GM23248 (cell line): ENCODE data around the gene SLC2A3. TPM values are rescaled to one million over a fixed set of nuclear protein-coding genes. Genes with fewer than 3 reads are reported as not detected.
A peak's percentile ranks its signal among the peaks of the same experiment; 100 is the strongest.
"Not testable (repeated sequence)": the region's sequence is repeated elsewhere in the genome, so short reads cannot be mapped to it uniquely, and the experiment has no call there.

Experiments used
- DNase-seq: peaks from one replicate; pipeline ENCODE4 v3.0.0-alpha.2; 2015
- H2AFZ ChIP-seq: fragments of 200-600 bp; sonication (generic); 2 replicates; pipeline ENCODE4 v1.6.1; 2016; ENCODE audit warnings: antibody characterized with exemption
- H3F3A ChIP-seq: fragments of 200-600 bp; sonication (generic); 2 replicates; pipeline ENCODE4 v1.6.1; 2016; ENCODE audit warnings: mild to moderate bottlenecking, antibody characterized with exemption, mixed run types; ENCODE audit not compliant: insufficient read depth
- H3K27ac ChIP-seq: fragments of 200-600 bp; sonication (generic); 2 replicates; pipeline ENCODE4 v1.5.1; 2016; ENCODE audit warnings: mild to moderate bottlenecking
- H3K27me3 ChIP-seq: fragments of 200-600 bp; sonication (generic); replicated peaks from 2 replicates; pipeline ENCODE4 v1.6.1; 2016; ENCODE audit warnings: mild to moderate bottlenecking; ENCODE audit not compliant: insufficient read depth
- H3K36me3 ChIP-seq: fragments of 200-600 bp; sonication (generic); 2 replicates; pipeline ENCODE4 v1.6.1; 2016; ENCODE audit warnings: low read depth, mild to moderate bottlenecking
- H3K4me1 ChIP-seq: fragments of 200-600 bp; sonication (generic); 2 replicates; pipeline ENCODE4 v1.6.1; 2016; ENCODE audit warnings: mild to moderate bottlenecking; ENCODE audit not compliant: insufficient read depth
- H3K4me2 ChIP-seq: fragments of 200-600 bp; sonication (generic); one replicate; pipeline ENCODE4 v1.6.1; 2016; ENCODE audit warnings: mild to moderate bottlenecking; ENCODE audit not compliant: unreplicated experiment
- H3K4me3 ChIP-seq: fragments of 200-600 bp; sonication (generic); 2 replicates; pipeline ENCODE4 v1.5.1; 2016; ENCODE audit warnings: mild to moderate bottlenecking
- H3K79me2 ChIP-seq: fragments of 200-600 bp; sonication (generic); 2 replicates; pipeline ENCODE4 v1.6.1; 2016; ENCODE audit warnings: mild to moderate bottlenecking; ENCODE audit not compliant: insufficient read depth
- H3K9ac ChIP-seq: fragments of 200-600 bp; sonication (generic); 2 replicates; pipeline ENCODE4 v1.6.1; 2016; ENCODE audit warnings: mild to moderate bottlenecking
- H3K9me2 ChIP-seq: fragments of 200-600 bp; sonication (generic); 2 replicates; pipeline ENCODE4 v1.6.1; 2016; ENCODE audit warnings: mixed run types, mild to moderate bottlenecking, moderate library complexity; ENCODE audit not compliant: insufficient read depth
- H3K9me3 ChIP-seq: fragments of 200-600 bp; sonication (generic); one replicate; pipeline ENCODE4 v1.6.1; 2017; ENCODE audit warnings: low read depth
- H4K20me1 ChIP-seq: fragments of 200-600 bp; sonication (generic); 2 replicates; pipeline ENCODE4 v1.6.0; 2016; ENCODE audit not compliant: insufficient read depth
- EZH2 ChIP-seq: fragments of 200-600 bp; sonication (generic); IDR thresholded peaks from 2 replicates; pipeline ENCODE4 v1.6.1; 2018; ENCODE audit warnings: antibody characterized with exemption, mild to moderate bottlenecking; ENCODE audit not compliant: insufficient read depth, poor library complexity, severe bottlenecking
- EZH2phosphoT487 ChIP-seq: fragments of 200-600 bp; sonication (generic); IDR thresholded peaks from 2 replicates; pipeline ENCODE4 v1.6.1; 2018; ENCODE audit warnings: antibody characterized with exemption, moderate library complexity, mild to moderate bottlenecking, low read depth; ENCODE audit not compliant: insufficient read depth
- WGBS, 2 experiments: methylation state at CpG; one replicate each; pipeline ENCODE4 v1.1.6; 2015 to 2017; ENCODE audit warnings: low lambda C conversion rate in 2 of 2, low coverage in 1 of 2; ENCODE audit errors: missing lambda C conversion rate in 2 of 2; 5-methylcytosine and 5-hydroxymethylcytosine counted together
- in situ Hi-C: fragments of 300-500 bp; cut with MboI; formaldehyde crosslinking; loops from 2 replicates; pipeline ENCODE4 v1.15.0; 2020
- polyA plus RNA-seq: library from polyadenylated mRNA; unstranded; fragments of >200 nt; fragmentation: Nextera tagmentation; extraction: Ambion mirVana; gene quantifications from 2 replicates; pipeline ENCODE4 v1.2.1, GENCODE V29; 2016
- total RNA-seq: library from RNA; depleted of rRNA; stranded (reverse); fragments of >200 nt; shearing (Covaris generic); gene quantifications from 2 replicates; pipeline ENCODE4 v1.2.3, GENCODE V29; 2014

Gene SLC2A3
- total and polyA plus RNA-seq, 2 experiments from 2014 or later, result 71.8 to 72.5 TPM

DNA sequence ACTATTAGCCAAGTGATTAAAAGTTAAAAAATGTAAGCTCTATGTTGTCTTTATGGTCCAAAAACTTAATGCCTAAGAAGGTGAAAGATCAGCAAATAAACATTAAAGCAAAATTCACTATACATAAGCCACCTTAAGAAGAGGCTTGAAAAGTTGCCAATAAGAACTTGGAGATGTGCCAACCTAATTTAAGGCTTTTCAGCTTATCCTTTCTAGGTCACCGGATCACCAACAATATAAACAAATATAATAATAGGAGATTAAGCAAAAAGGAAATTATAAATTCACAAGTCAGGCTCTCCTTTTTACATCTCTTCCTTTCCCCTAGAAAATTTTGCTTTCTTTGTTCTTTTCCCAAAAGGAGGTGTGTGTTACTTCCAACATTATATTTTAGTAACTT, 30.9 kb downstream of the SLC2A3 start:
- Histone ChIP-seq H3K9me2 (no peaks in the 10 kb centered on the region), H3K9me3 (no peaks in the 10 kb centered on the region), H3K27ac (no peak overlapping the region), H3K27me3 (no peaks in the 10 kb centered on the region), H3K4me2 (no peak overlapping the region), H3K36me3 (no peaks in the 10 kb centered on the region), H3K79me2 (no peaks in the 10 kb centered on the region), H3K4me1 (peaks cover 6% of the 10 kb centered on the region; the same call in 1 of the 2 replicates), H2AFZ (no peak overlapping the region), H3K4me3 (no peak overlapping the region), H3F3A (peaks cover 2% of the 10 kb centered on the region; the same call in 1 of the 2 replicates), H3K9ac (no peak overlapping the region), H4K20me1 (no peaks in the 10 kb centered on the region)
- 6 to 14% methylated on average over 1 of the region's 1 CpG for WGBS, 2 experiments
- TF ChIP-seq EZH2, result no peak
- no peak for TF ChIP-seq EZH2phosphoT487
- in situ Hi-C loops, result no loop called here
- no peak for DNase-seq

DNA sequence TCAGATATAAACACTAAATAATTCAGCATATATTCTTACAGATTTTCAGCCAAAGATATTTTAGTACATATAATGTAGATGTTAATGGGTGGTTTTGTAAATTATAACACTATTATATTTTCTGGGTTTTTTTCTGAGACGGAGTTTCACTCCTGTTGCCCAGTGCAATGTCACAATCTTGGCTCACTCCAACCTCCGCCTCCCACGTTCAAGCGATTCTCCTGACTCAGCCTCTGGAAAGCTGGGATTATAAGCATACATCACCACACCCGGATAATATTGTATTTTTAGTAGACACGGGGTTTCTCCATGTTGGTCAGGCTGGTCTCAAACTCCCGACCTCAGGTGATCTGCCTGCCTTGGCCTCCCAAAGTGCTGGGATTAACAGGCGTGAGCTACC, 33.6 kb downstream of the SLC2A3 start:
- peak overlapping the region; percentile 29 for H3K4me2 ChIP-seq
- H3K27me3 ChIP-seq, H2AFZ ChIP-seq, H3K27ac ChIP-seq, H3K36me3 ChIP-seq, H3K79me2 ChIP-seq, H3F3A ChIP-seq, H3K9me3 ChIP-seq, H3K9me2 ChIP-seq, H4K20me1 ChIP-seq, H3K4me3 ChIP-seq, H3K9ac ChIP-seq, H3K4me1 ChIP-seq, in situ Hi-C loops: not testable (repeated sequence)
- WGBS, 2 experiments, result 19 to 23% methylated on average over 8 of the region's 8 CpGs
- peak; percentile 65 for DNase-seq

- Histone ChIP-seq H2AFZ (no peak overlapping the region), H3K36me3 (no peaks in the 10 kb centered on the region), H3K9me3 (no peaks in the 10 kb centered on the region), H3F3A (peaks cover 6% of the 10 kb centered on the region; the same call in 1 of the 2 replicates), H3K79me2 (no peaks in the 10 kb centered on the region), H3K4me3 (no peak overlapping the region), H3K9ac (no peak overlapping the region), H3K27me3 (no peaks in the 10 kb centered on the region), H3K9me2 (no peaks in the 10 kb centered on the region), H4K20me1 (no peaks in the 10 kb centered on the region), H3K4me2 (no peak overlapping the region), H3K27ac (no peak overlapping the region), H3K4me1 (0 out of 2 replicates have a peak, but pooled peaks cover 4% of the 10 kb centered on the region)
- TF ChIP-seq EZH2phosphoT487, result no peak
- TF ChIP-seq EZH2, result no peak
- in situ Hi-C loops, result no loop called here
- DNase-seq, result peak; percentile 71
- 64 to 69% methylated on average over 7 of the region's 7 CpGs for WGBS, 2 experiments
Measured at GRCh38 chr12:7899755-7900154, 36.2 kb downstream of the SLC2A3 start.

DNA sequence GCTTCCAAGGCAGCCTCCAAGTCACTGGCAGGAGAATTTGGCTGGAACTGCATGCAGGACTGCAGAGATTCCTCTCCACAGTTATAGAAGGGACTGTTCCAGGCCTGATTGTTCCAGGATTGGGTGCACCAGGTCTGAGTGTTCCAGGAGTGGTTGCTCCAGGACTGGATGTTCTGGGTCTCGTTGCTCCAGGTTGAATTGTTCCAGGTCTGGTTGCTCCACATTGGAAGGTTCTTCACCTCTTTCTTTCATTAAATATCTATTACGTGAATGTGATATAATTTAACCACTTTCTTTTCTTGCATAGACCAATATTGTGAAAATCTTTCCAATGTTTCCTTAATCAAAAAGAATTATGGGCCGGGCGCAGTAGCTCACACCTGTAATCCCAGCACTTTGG, 39.3 kb downstream of the SLC2A3 start:
- H3K36me3 ChIP-seq, H3K4me1 ChIP-seq, in situ Hi-C loops, H3K27me3 ChIP-seq, H3K9ac ChIP-seq, H2AFZ ChIP-seq, DNase-seq, H4K20me1 ChIP-seq, H3K4me3 ChIP-seq, H3K79me2 ChIP-seq, H3K9me3 ChIP-seq, H3K9me2 ChIP-seq, H3K4me2 ChIP-seq, H3F3A ChIP-seq, H3K27ac ChIP-seq: not testable (repeated sequence)
- 56 to 70% methylated on average over 4 of the region's 4 CpGs for WGBS, 2 experiments
